ENCODE data around the gene CCDC171. TPM values are rescaled to one million over a fixed set of nuclear protein-coding genes. Genes with fewer than 3 reads are reported as not detected.

Gene CCDC171
- total RNA-seq, 1 experiment from 2014 or later: 2.8 TPM

GRCh38 chr9:15942831-15943424 is 390.1 kb downstream of the CCDC171 start (continued):
- TF ChIP-seq E2F1 (CRISPR knock-in tag; IDR thresholded peaks at IDR 0.05): no peak
- TF ChIP-seq NR1H2 (CRISPR knock-in tag; IDR thresholded peaks at IDR 0.05): no peak

- Mint-ChIP-seq H3K27me3 (ENCODE audit: low read depth) (no peaks in the 10 kb centered on the region; the same call in 1 of the 2 replicates), H3K4me3 (no peak overlapping the region), H3K36me3 (no peaks in the 10 kb centered on the region), H3K9me3 (peaks cover 9% of the 10 kb centered on the region; the same call in 1 of the 2 replicates), H3K4me1 (peaks cover 13% of the 10 kb centered on the region), H3K27ac (no peak overlapping the region)
- ChIA-PET CTCF (no interaction called here), POLR2A (no interaction called here)
- no peak for DNase-seq (ENCODE audit: low spot score)
- ATAC-seq: no peak
- no peak for TF ChIP-seq ETV6 (CRISPR knock-in tag; IDR thresholded peaks at IDR 0.05)
- no peak for TF ChIP-seq ATF2 (CRISPR knock-in tag; IDR thresholded peaks at IDR 0.05; ENCODE audit: borderline replicate concordance, low read depth)
- no peak for TF ChIP-seq TP53 (CRISPR knock-in tag; IDR thresholded peaks at IDR 0.05)
- TF ChIP-seq NR3C1 (CRISPR knock-in tag; conservative IDR thresholded peaks at IDR 0.05; ENCODE audit: low read depth): no peak
- no peak for TF ChIP-seq JAZF1 (CRISPR knock-in tag; IDR thresholded peaks at IDR 0.05)
- no peak for TF ChIP-seq ESRRA (CRISPR knock-in tag; IDR thresholded peaks at IDR 0.05; ENCODE audit: borderline replicate concordance)
- TF ChIP-seq ELF4 (CRISPR knock-in tag; IDR thresholded peaks at IDR 0.05; ENCODE audit: low read depth): no peak
- no peak for TF ChIP-seq USF1 (CRISPR knock-in tag; IDR thresholded peaks at IDR 0.05)
- no peak for TF ChIP-seq NFATC4 (CRISPR knock-in tag; IDR thresholded peaks at IDR 0.05)
- TF ChIP-seq IRF2 (CRISPR knock-in tag; IDR thresholded peaks at IDR 0.05; ENCODE audit: borderline replicate concordance, low read depth): no peak
- TF ChIP-seq ZBTB21 (CRISPR knock-in tag; IDR thresholded peaks at IDR 0.05; ENCODE audit: borderline replicate concordance): no peak
- TF ChIP-seq PRDM15 (CRISPR knock-in tag; IDR thresholded peaks at IDR 0.05): no peak
- no peak for TF ChIP-seq MLX (CRISPR knock-in tag; IDR thresholded peaks at IDR 0.05)
- TF ChIP-seq NR1H2 (CRISPR knock-in tag; IDR thresholded peaks at IDR 0.05): no peak
Observed at GRCh38 chr9:15944341-15944740, 391.5 kb downstream of the CCDC171 start.

GRCh38 chr9:15959663-15960062 is 406.8 kb downstream of the CCDC171 start:
- ATAC-seq: no peak
- no peaks in the 10 kb centered on the region for H3K9me3 Mint-ChIP-seq
- DNase-seq (ENCODE audit: low spot score): no peak
- ChIA-PET POLR2A (no interaction called here), CTCF (interaction anchor here (0.6 kb wide), 1 partner anchor 10 kb away, joined by 3 read pairs; no protein-coding TSS in a partner anchor)
- no peak overlapping the region for H3K4me3 Mint-ChIP-seq
- H3K27ac Mint-ChIP-seq: no peak overlapping the region
- TF ChIP-seq HMGXB4 (CRISPR knock-in tag; IDR thresholded peaks at IDR 0.05): no peak
- H3K27me3 Mint-ChIP-seq (ENCODE audit: low read depth): no peaks in the 10 kb centered on the region
- H3K36me3 Mint-ChIP-seq: no peaks in the 10 kb centered on the region
- H3K4me1 Mint-ChIP-seq: no peaks in the 10 kb centered on the region
